ENCODE results near the gene FASTK.

The FASTK gene

GRCh38 chr7:151117565-151117964, 37.0 kb upstream of the FASTK start:
- no peak for DNase-seq (ENCODE audit: low read depth, low spot score)

GRCh38 chr7:151116603-151117440, 36.2 kb upstream of the FASTK start:
- DNase-seq (ENCODE audit: low read depth, low spot score), result no peak

- DNase-seq (ENCODE audit: low read depth, low spot score), result peak; percentile 41
Observed at GRCh38 chr7:151115836-151116418, 35.3 kb upstream of the FASTK start.

GRCh38 chr7:151115121-151115835, 34.7 kb upstream of the FASTK start:
- DNase-seq (ENCODE audit: low read depth, low spot score), result peak; percentile 70

GRCh38 chr7:151114151-151115090, 33.8 kb upstream of the FASTK start:
- DNase-seq (ENCODE audit: low read depth, low spot score), result peak; percentile 59

- peak; percentile 95 for DNase-seq (ENCODE audit: low read depth, low spot score)
Observed at GRCh38 chr7:151113344-151114150, 32.9 kb upstream of the FASTK start.

- DNase-seq (ENCODE audit: low read depth, low spot score), result peak; percentile 90
Observed at GRCh38 chr7:151110941-151111645, 30.5 kb upstream of the FASTK start.

- DNase-seq (ENCODE audit: low read depth, low spot score), result no peak
Observed at GRCh38 chr7:151110236-151110940, 29.8 kb upstream of the FASTK start.

- DNase-seq (ENCODE audit: low read depth, low spot score), result no peak
Observed at GRCh38 chr7:151109094-151110048, 28.8 kb upstream of the FASTK start.

GRCh38 chr7:151107882-151108281, 27.3 kb upstream of the FASTK start:
- DNase-seq (ENCODE audit: low read depth, low spot score), result no peak

- DNase-seq (ENCODE audit: low read depth, low spot score), result peak; percentile 90
Observed at GRCh38 chr7:151104411-151105235, 24.0 kb upstream of the FASTK start.

GRCh38 chr7:151103973-151104372, 23.4 kb upstream of the FASTK start:
- DNase-seq (ENCODE audit: low read depth, low spot score), result no peak

GRCh38 chr7:151102991-151103390, 22.4 kb upstream of the FASTK start:
- no peak for DNase-seq (ENCODE audit: low read depth, low spot score)

GRCh38 chr7:151101621-151102396, 21.2 kb upstream of the FASTK start:
- DNase-seq (ENCODE audit: low read depth, low spot score), result no peak

- DNase-seq (ENCODE audit: low read depth, low spot score), result no peak
Observed at GRCh38 chr7:151100921-151101320, 20.3 kb upstream of the FASTK start.

- DNase-seq (ENCODE audit: low read depth, low spot score), result no peak
Observed at GRCh38 chr7:151099486-151100211, 19.0 kb upstream of the FASTK start.

All from astrocyte of the hippocampus (primary cell).